Activated naive CD4-positive, alpha-beta T cell treated with anti-CD3 and anti-CD28 coated beads, Interleukin-2, amount 10 ng/mL, durations not matched to agents 7 days and 5 days (primary cell): ENCODE data around the gene NPFF.

Experiments used
- CTCF ChIA-PET: fragments of 350-600 bp; sonication (Branson Sonifier 250); formaldehyde crosslinking; loops from one replicate; lab custom pipeline; 2021; ENCODE audit warnings: antibody characterized with exemption; lab: Charles Lee
- DNase-seq: peaks from one replicate; pipeline ENCODE4 v3.0.0-alpha.2; 2020
- H3K27ac Mint-ChIP-seq: one replicate; pipeline ENCODE4 v1.8.0; 2021; ENCODE audit warnings: mild to moderate bottlenecking, moderate library complexity, mixed read lengths
- H3K27me3 Mint-ChIP-seq: one replicate; pipeline ENCODE4 v1.8.0; 2021; ENCODE audit warnings: mild to moderate bottlenecking, mixed read lengths
- H3K36me3 Mint-ChIP-seq: one replicate; pipeline ENCODE4 v1.8.0; 2021; ENCODE audit warnings: mixed read lengths
- H3K4me1 Mint-ChIP-seq: one replicate; pipeline ENCODE4 v1.8.0; 2021; ENCODE audit warnings: mixed read lengths
- H3K4me3 Mint-ChIP-seq: one replicate; pipeline ENCODE4 v1.8.0; 2021; ENCODE audit warnings: mild to moderate bottlenecking, moderate library complexity, mixed read lengths
- H3K9me3 Mint-ChIP-seq: one replicate; pipeline ENCODE4 v1.8.0; 2021; ENCODE audit warnings: mixed read lengths

NPFF gene

GRCh38 chr12:53496752-53497032 lies 10.6 kb downstream of the NPFF start:
- H3K9me3 Mint-ChIP-seq, result no peaks in the 10 kb centered on the region
- CTCF ChIA-PET, result no interaction called here
- no peak overlapping the region for H3K27ac Mint-ChIP-seq
- peaks cover 60% of the 10 kb centered on the region for H3K4me1 Mint-ChIP-seq
- no peak for DNase-seq
- H3K27me3 Mint-ChIP-seq, result no peaks in the 10 kb centered on the region
- H3K36me3 Mint-ChIP-seq, result peaks cover 5% of the 10 kb centered on the region
- no peak overlapping the region for H3K4me3 Mint-ChIP-seq

- CTCF ChIA-PET, result no interaction called here
- H3K27ac Mint-ChIP-seq, result no peak overlapping the region
- peaks cover 60% of the 10 kb centered on the region for H3K4me1 Mint-ChIP-seq
Measured at GRCh38 chr12:53495903-53496751, 11.2 kb downstream of the NPFF start.

GRCh38 chr12:53493610-53494391 lies 13.5 kb downstream of the NPFF start:
- Mint-ChIP-seq H3K4me1 (peaks cover 49% of the 10 kb centered on the region), H3K4me3 (peak overlapping the region; percentile 87), H3K36me3 (peaks cover 5% of the 10 kb centered on the region), H3K9me3 (no peaks in the 10 kb centered on the region), H3K27me3 (no peaks in the 10 kb centered on the region), H3K27ac (peak overlapping the region; percentile 75)
- DNase-seq, result no peak
- CTCF ChIA-PET, result interaction anchor here (1.0 to 1.1 kb wide), 3 partner anchors 12 to 17 kb away, joined by 3 to 5 read pairs (median 4); no protein-coding TSS in a partner anchor

More at GRCh38 chr12:53495903-53496751, 11.2 kb downstream of the NPFF start:
- Mint-ChIP-seq H3K36me3 (peaks cover 5% of the 10 kb centered on the region), H3K9me3 (no peaks in the 10 kb centered on the region), H3K4me3 (no peak overlapping the region), H3K27me3 (no peaks in the 10 kb centered on the region)
- no peak for DNase-seq

GRCh38 chr12:53492830-53493609 lies 14.3 kb downstream of the NPFF start:
- Mint-ChIP-seq H3K4me1 (peaks cover 42% of the 10 kb centered on the region), H3K9me3 (no peaks in the 10 kb centered on the region), H3K27me3 (no peaks in the 10 kb centered on the region), H3K4me3 (peak overlapping the region; percentile 87), H3K27ac (peak overlapping the region; percentile 75), H3K36me3 (peaks cover 7% of the 10 kb centered on the region)
- CTCF ChIA-PET, result interaction anchor here (1.0 to 1.1 kb wide), 4 partner anchors 11 to 16 kb away, joined by 3 to 5 read pairs (median 4); no protein-coding TSS in a partner anchor
- peak; percentile 93 for DNase-seq

GRCh38 chr12:53492188-53492587 lies 15.1 kb downstream of the NPFF start:
- no peaks in the 10 kb centered on the region for H3K9me3 Mint-ChIP-seq
- H3K4me3 Mint-ChIP-seq, result peak overlapping the region; percentile 66
- H3K27ac Mint-ChIP-seq, result peak overlapping the region; percentile 69
- H3K4me1 Mint-ChIP-seq, result peaks cover 33% of the 10 kb centered on the region
- peaks cover 13% of the 10 kb centered on the region for H3K36me3 Mint-ChIP-seq
- DNase-seq, result no peak
- CTCF ChIA-PET, result interaction anchor here (1.1 to 2.5 kb wide), 5 partner anchors 8 to 17 kb away, joined by 3 to 10 read pairs (median 4); partner anchors contain the start of gene TARBP2
- H3K27me3 Mint-ChIP-seq, result no peaks in the 10 kb centered on the region

GRCh38 chr12:53489242-53489864 lies 17.9 kb downstream of the NPFF start:
- H3K36me3 Mint-ChIP-seq, result peaks cover 16% of the 10 kb centered on the region
- DNase-seq, result no peak
- no peak overlapping the region for H3K27ac Mint-ChIP-seq

GRCh38 chr12:53486736-53487487 lies 20.4 kb downstream of the NPFF start:
- Mint-ChIP-seq H3K9me3 (no peaks in the 10 kb centered on the region), H3K4me1 (no peaks in the 10 kb centered on the region), H3K36me3 (peaks cover 30% of the 10 kb centered on the region), H3K27me3 (no peaks in the 10 kb centered on the region), H3K4me3 (no peak overlapping the region), H3K27ac (no peak overlapping the region)
- no peak for DNase-seq
- CTCF ChIA-PET, result interaction anchor here (0.9 kb wide), 1 partner anchor 11 kb away, joined by 5 read pairs; no protein-coding TSS in a partner anchor

More at GRCh38 chr12:53489242-53489864, 17.9 kb downstream of the NPFF start:
- H3K9me3 Mint-ChIP-seq, result no peaks in the 10 kb centered on the region
- no peak overlapping the region for H3K4me3 Mint-ChIP-seq
- no peaks in the 10 kb centered on the region for H3K27me3 Mint-ChIP-seq
- CTCF ChIA-PET, result interaction anchor here (1.2 to 1.7 kb wide), 2 partner anchors 13 to 168 kb away, joined by 3 to 5 read pairs; partner anchors contain the start of gene AAAS
- H3K4me1 Mint-ChIP-seq, result peaks cover 19% of the 10 kb centered on the region

GRCh38 chr12:53485955-53486735 lies 21.1 kb downstream of the NPFF start:
- Mint-ChIP-seq H3K36me3 (peaks cover 34% of the 10 kb centered on the region), H3K4me3 (no peak overlapping the region), H3K4me1 (no peaks in the 10 kb centered on the region), H3K27me3 (no peaks in the 10 kb centered on the region), H3K27ac (no peak overlapping the region), H3K9me3 (no peaks in the 10 kb centered on the region)
- CTCF ChIA-PET, result interaction anchor here (0.9 kb wide), 1 partner anchor 10 kb away, joined by 5 read pairs; no protein-coding TSS in a partner anchor
- DNase-seq, result no peak

GRCh38 chr12:53484686-53485575 lies 22.4 kb downstream of the NPFF start:
- Mint-ChIP-seq H3K27me3 (no peaks in the 10 kb centered on the region), H3K4me1 (peaks cover under 1% of the 10 kb centered on the region), H3K36me3 (peaks cover 37% of the 10 kb centered on the region), H3K9me3 (no peaks in the 10 kb centered on the region), H3K4me3 (no peak overlapping the region), H3K27ac (no peak overlapping the region)
- CTCF ChIA-PET, result no interaction called here
- DNase-seq, result no peak

GRCh38 chr12:53483979-53484377 lies 23.3 kb downstream of the NPFF start:
- CTCF ChIA-PET, result interaction anchor here (3.1 kb wide), 1 partner anchor 25 kb away, joined by 19 read pairs; no protein-coding TSS in a partner anchor
- no peak for DNase-seq
- no peaks in the 10 kb centered on the region for H3K27me3 Mint-ChIP-seq
- H3K27ac Mint-ChIP-seq, result no peak overlapping the region
- peaks cover 46% of the 10 kb centered on the region for H3K36me3 Mint-ChIP-seq
- no peak overlapping the region for H3K4me3 Mint-ChIP-seq
- no peaks in the 10 kb centered on the region for H3K9me3 Mint-ChIP-seq
- peaks cover 3% of the 10 kb centered on the region for H3K4me1 Mint-ChIP-seq

- H3K4me3 Mint-ChIP-seq, result no peak overlapping the region
- DNase-seq, result no peak
- H3K9me3 Mint-ChIP-seq, result no peaks in the 10 kb centered on the region
- H3K27ac Mint-ChIP-seq, result peak overlapping the region; percentile 67
- H3K27me3 Mint-ChIP-seq, result no peaks in the 10 kb centered on the region
- CTCF ChIA-PET, result interaction anchor here (0.6 to 3.1 kb wide), 2 partner anchors 25 to 86 kb away, joined by 3 to 19 read pairs; no protein-coding TSS in a partner anchor
- H3K4me1 Mint-ChIP-seq, result peaks cover 3% of the 10 kb centered on the region
- peaks cover 51% of the 10 kb centered on the region for H3K36me3 Mint-ChIP-seq
Measured at GRCh38 chr12:53483225-53483978, 23.9 kb downstream of the NPFF start.
